Fibroblast of skin of right quadriceps (primary cell): Measurements from ENCODE around the gene ANKRD29.
A peak's percentile ranks its signal among the peaks of the same experiment; 100 is the strongest.

Experiments
- DNase-seq: peaks from one replicate; pipeline ENCODE4 v3.0.0-alpha.2; 2013

Gene ANKRD29

GRCh38 chr18:23683671-23684070, 21.0 kb upstream of the ANKRD29 start:
- peak; percentile 24 for DNase-seq

GRCh38 chr18:23683155-23683554, 20.4 kb upstream of the ANKRD29 start:
- DNase-seq: no peak

- no peak for DNase-seq
Measured at GRCh38 chr18:23682472-23682871, 19.8 kb upstream of the ANKRD29 start.

GRCh38 chr18:23682045-23682444, 19.3 kb upstream of the ANKRD29 start:
- DNase-seq: no peak

- no peak for DNase-seq
Measured at GRCh38 chr18:23675896-23676295, 13.2 kb upstream of the ANKRD29 start.

- DNase-seq: no peak
Measured at GRCh38 chr18:23675236-23675635, 12.5 kb upstream of the ANKRD29 start.

- DNase-seq: no peak
Measured at GRCh38 chr18:23673725-23674124, 11.0 kb upstream of the ANKRD29 start.

GRCh38 chr18:23671564-23671963, 8.9 kb upstream of the ANKRD29 start:
- no peak for DNase-seq

GRCh38 chr18:23669804-23670405, 7.2 kb upstream of the ANKRD29 start:
- no peak for DNase-seq

- no peak for DNase-seq
Measured at GRCh38 chr18:23669202-23669766, 6.6 kb upstream of the ANKRD29 start.

GRCh38 chr18:23668731-23669130, 6.0 kb upstream of the ANKRD29 start:
- no peak for DNase-seq

GRCh38 chr18:23667114-23667513, 4.4 kb upstream of the ANKRD29 start:
- DNase-seq: no peak

- no peak for DNase-seq
Measured at GRCh38 chr18:23664674-23665073, 2.0 kb upstream of the ANKRD29 start.

- no peak for DNase-seq
Measured at GRCh38 chr18:23661735-23662308, 889 bp downstream of the ANKRD29 start.

- DNase-seq: no peak
Measured at GRCh38 chr18:23658285-23658684, 4.4 kb downstream of the ANKRD29 start.

- no peak for DNase-seq
Measured at GRCh38 chr18:23652232-23652631, 10.5 kb downstream of the ANKRD29 start.

- peak; percentile 90 for DNase-seq
Measured at GRCh38 chr18:23650968-23651927, 11.5 kb downstream of the ANKRD29 start.

GRCh38 chr18:23648940-23649607, 13.6 kb downstream of the ANKRD29 start:
- DNase-seq: no peak

GRCh38 chr18:23648456-23648855, 14.3 kb downstream of the ANKRD29 start:
- DNase-seq: no peak

- no peak for DNase-seq
Measured at GRCh38 chr18:23646282-23646681, 16.4 kb downstream of the ANKRD29 start.

GRCh38 chr18:23645568-23646175, 17.0 kb downstream of the ANKRD29 start:
- DNase-seq: peak; percentile 31

GRCh38 chr18:23643815-23644490, 18.8 kb downstream of the ANKRD29 start:
- no peak for DNase-seq
